ENCODE results near the gene ARL5B.
"Not testable (repeated sequence)": the region's sequence is repeated elsewhere in the genome, so short reads cannot be mapped to it uniquely, and the experiment has no call there.

The ARL5B gene

GRCh38 chr10:18659125-18659818 lies at the start of gene ARL5B:
ARL5B (plus strand) TSS chr10:18659431; CDS start chr10:18659638, 207 bp downstream.
- H3K27me3 ChIP-seq (ENCODE audit: control insufficient read depth, insufficient read depth, low read length) = no peaks in the 10 kb centered on the region
- no peaks in the 10 kb centered on the region; the same call in 1 of the 2 replicates for H3K36me3 ChIP-seq (ENCODE audit: control insufficient read depth, insufficient read depth, low read length)
- H3K9ac ChIP-seq (ENCODE audit: low read length) = peak within 1 kb of the TSS; percentile 94
- H3K9me3 ChIP-seq (ENCODE audit: control insufficient read depth, insufficient read depth, low read depth, low read length) = no peaks in the 10 kb centered on the region
- H3K4me3 ChIP-seq (ENCODE audit: low read depth, low read length) = peak within 1 kb of the TSS; percentile 91
- H3K4me1 ChIP-seq (ENCODE audit: control insufficient read depth, insufficient read depth, low read length) = peaks cover 11% of the 10 kb centered on the region
- H3K27ac ChIP-seq (ENCODE audit: low read depth, low read length) = peak within 1 kb of the TSS; percentile 92

- Histone ChIP-seq H3K27me3 (ENCODE audit: control insufficient read depth, insufficient read depth, low read length) (no peaks in the 10 kb centered on the region), H3K4me1 (ENCODE audit: control insufficient read depth, insufficient read depth, low read length) (peaks cover 6% of the 10 kb centered on the region; the same call in 1 of the 2 replicates), H3K4me3 (ENCODE audit: low read depth, low read length) (no peak overlapping the region), H3K36me3 (ENCODE audit: control insufficient read depth, insufficient read depth, low read length) (peaks cover 21% of the 10 kb centered on the region), H3K27ac (ENCODE audit: low read depth, low read length) (peak overlapping the region; percentile 30; the same call in 1 of the 2 replicates), H3K9me3 (ENCODE audit: control insufficient read depth, insufficient read depth, low read depth, low read length) (no peaks in the 10 kb centered on the region), H3K9ac (ENCODE audit: low read length) (no peak overlapping the region)
Measured at GRCh38 chr10:18610517-18610916, 48.7 kb upstream of the ARL5B start.

GRCh38 chr10:18611168-18611567 lies 48.1 kb upstream of the ARL5B start:
- Histone ChIP-seq H3K27ac (ENCODE audit: low read depth, low read length) (no peak overlapping the region), H3K9me3 (ENCODE audit: control insufficient read depth, insufficient read depth, low read depth, low read length) (no peaks in the 10 kb centered on the region), H3K9ac (ENCODE audit: low read length) (no peak overlapping the region), H3K36me3 (ENCODE audit: control insufficient read depth, insufficient read depth, low read length) (peaks cover 25% of the 10 kb centered on the region), H3K27me3 (ENCODE audit: control insufficient read depth, insufficient read depth, low read length) (no peaks in the 10 kb centered on the region), H3K4me3 (ENCODE audit: low read depth, low read length) (no peak overlapping the region), H3K4me1 (ENCODE audit: control insufficient read depth, insufficient read depth, low read length) (peaks cover 6% of the 10 kb centered on the region; the same call in 1 of the 2 replicates)

GRCh38 chr10:18615618-18616017 lies 43.6 kb upstream of the ARL5B start:
- H3K9ac ChIP-seq (ENCODE audit: low read length) = no peak overlapping the region
- peaks cover 34% of the 10 kb centered on the region; the same call in 1 of the 2 replicates for H3K36me3 ChIP-seq (ENCODE audit: control insufficient read depth, insufficient read depth, low read length)
- no peaks in the 10 kb centered on the region for H3K9me3 ChIP-seq (ENCODE audit: control insufficient read depth, insufficient read depth, low read depth, low read length)
- H3K27ac ChIP-seq (ENCODE audit: low read depth, low read length) = no peak overlapping the region
- H3K27me3 ChIP-seq (ENCODE audit: control insufficient read depth, insufficient read depth, low read length) = no peaks in the 10 kb centered on the region
- H3K4me1 ChIP-seq (ENCODE audit: control insufficient read depth, insufficient read depth, low read length) = peaks cover 2% of the 10 kb centered on the region; the same call in 1 of the 2 replicates
- H3K4me3 ChIP-seq (ENCODE audit: low read depth, low read length) = no peak overlapping the region

- Histone ChIP-seq H3K9me3 (ENCODE audit: control insufficient read depth, insufficient read depth, low read depth, low read length) (no peaks in the 10 kb centered on the region), H3K9ac (ENCODE audit: low read length) (no peak overlapping the region), H3K27me3 (ENCODE audit: control insufficient read depth, insufficient read depth, low read length) (no peaks in the 10 kb centered on the region), H3K4me3 (ENCODE audit: low read depth, low read length) (no peak overlapping the region), H3K27ac (ENCODE audit: low read depth, low read length) (no peak overlapping the region), H3K36me3 (ENCODE audit: control insufficient read depth, insufficient read depth, low read length) (peaks cover 41% of the 10 kb centered on the region), H3K4me1 (ENCODE audit: control insufficient read depth, insufficient read depth, low read length) (no peaks in the 10 kb centered on the region)
Measured at GRCh38 chr10:18616337-18616736, 42.9 kb upstream of the ARL5B start.

GRCh38 chr10:18619016-18619415 lies 40.2 kb upstream of the ARL5B start:
- no peak overlapping the region for H3K4me3 ChIP-seq (ENCODE audit: low read depth, low read length)
- H3K9ac ChIP-seq (ENCODE audit: low read length) = no peak overlapping the region
- no peak overlapping the region for H3K27ac ChIP-seq (ENCODE audit: low read depth, low read length)
- no peaks in the 10 kb centered on the region for H3K4me1 ChIP-seq (ENCODE audit: control insufficient read depth, insufficient read depth, low read length)
- peaks cover 29% of the 10 kb centered on the region for H3K36me3 ChIP-seq (ENCODE audit: control insufficient read depth, insufficient read depth, low read length)
- H3K9me3 ChIP-seq (ENCODE audit: control insufficient read depth, insufficient read depth, low read depth, low read length) = no peaks in the 10 kb centered on the region
- no peaks in the 10 kb centered on the region for H3K27me3 ChIP-seq (ENCODE audit: control insufficient read depth, insufficient read depth, low read length)

DNA sequence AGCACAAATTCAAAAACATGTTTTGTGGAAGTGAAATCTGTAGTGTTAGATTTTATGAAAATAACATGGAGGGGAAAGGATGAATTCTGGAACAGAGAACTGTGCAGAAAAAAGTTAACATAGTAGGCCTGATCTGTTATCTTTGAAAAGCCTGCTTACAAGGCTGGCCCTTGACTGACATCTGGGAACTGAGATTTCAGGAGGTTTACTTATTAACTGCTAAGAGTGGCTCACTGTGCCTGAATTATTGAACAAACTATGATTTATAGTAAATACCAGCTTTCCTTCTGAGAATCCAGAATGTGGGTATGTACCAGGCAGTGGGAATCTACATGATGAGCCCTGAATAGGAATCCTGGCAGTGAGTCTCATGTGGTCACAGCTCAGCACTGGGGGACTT lies 38.4 kb upstream of the ARL5B start:
- Histone ChIP-seq H3K9ac (ENCODE audit: low read length) (no peak overlapping the region), H3K27me3 (ENCODE audit: control insufficient read depth, insufficient read depth, low read length) (no peaks in the 10 kb centered on the region), H3K27ac (ENCODE audit: low read depth, low read length) (no peak overlapping the region), H3K4me3 (ENCODE audit: low read depth, low read length) (no peak overlapping the region), H3K9me3 (ENCODE audit: control insufficient read depth, insufficient read depth, low read depth, low read length) (no peaks in the 10 kb centered on the region), H3K36me3 (ENCODE audit: control insufficient read depth, insufficient read depth, low read length) (peaks cover 24% of the 10 kb centered on the region), H3K4me1 (ENCODE audit: control insufficient read depth, insufficient read depth, low read length) (no peaks in the 10 kb centered on the region)

DNA sequence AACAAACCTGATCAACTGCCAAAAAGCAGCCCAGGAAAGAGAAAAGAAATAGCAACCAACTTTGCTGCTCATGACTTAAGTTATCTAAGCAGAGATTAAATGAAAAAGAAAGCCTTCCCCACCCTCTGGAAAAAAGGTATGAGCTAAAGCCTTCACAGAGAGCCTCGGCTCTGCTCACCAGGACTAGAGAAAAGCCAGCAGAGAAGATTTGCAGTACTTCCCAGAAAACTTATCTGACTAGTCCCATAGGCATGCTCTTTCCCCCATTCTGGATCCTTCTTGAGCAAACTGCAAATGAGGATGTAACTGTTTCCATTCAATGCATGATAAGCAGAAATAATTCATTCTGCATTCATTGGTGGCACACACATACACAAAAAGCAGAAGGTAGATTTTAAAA lies 35.6 kb upstream of the ARL5B start:
- H3K4me1 ChIP-seq (ENCODE audit: control insufficient read depth, insufficient read depth, low read length); H3K9ac ChIP-seq (ENCODE audit: low read length); H3K9me3 ChIP-seq (ENCODE audit: control insufficient read depth, insufficient read depth, low read depth, low read length); H3K4me3 ChIP-seq (ENCODE audit: low read depth, low read length); H3K27me3 ChIP-seq (ENCODE audit: control insufficient read depth, insufficient read depth, low read length); H3K27ac ChIP-seq (ENCODE audit: low read depth, low read length): not testable (repeated sequence)
- H3K36me3 ChIP-seq (ENCODE audit: control insufficient read depth, insufficient read depth, low read length) = peaks cover 14% of the 10 kb centered on the region

DNA sequence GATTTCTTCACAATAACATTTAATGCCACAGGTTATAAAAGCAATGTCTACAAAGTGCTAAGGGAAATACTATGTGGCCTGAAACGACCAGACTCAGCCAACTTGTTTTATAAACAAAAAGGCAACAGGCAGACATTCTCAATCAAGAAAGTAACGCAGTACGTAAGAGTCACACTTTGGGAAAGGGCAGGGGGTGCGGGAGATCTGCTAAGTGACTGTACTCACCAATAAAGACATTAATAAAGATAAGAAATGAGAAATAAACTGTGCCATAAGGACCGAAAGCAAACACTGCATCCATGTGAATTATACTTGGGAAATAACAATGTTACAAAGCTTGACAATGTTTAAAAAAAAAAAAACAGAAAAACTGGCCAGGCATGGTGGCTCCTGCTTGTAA lies 33.3 kb upstream of the ARL5B start:
- no peak overlapping the region for H3K9ac ChIP-seq (ENCODE audit: low read length)
- peaks cover 8% of the 10 kb centered on the region for H3K36me3 ChIP-seq (ENCODE audit: control insufficient read depth, insufficient read depth, low read length)
- no peaks in the 10 kb centered on the region for H3K9me3 ChIP-seq (ENCODE audit: control insufficient read depth, insufficient read depth, low read depth, low read length)
- no peaks in the 10 kb centered on the region for H3K27me3 ChIP-seq (ENCODE audit: control insufficient read depth, insufficient read depth, low read length)
- 0 out of 2 replicates have a peak, but pooled peaks cover 7% of the 10 kb centered on the region for H3K4me1 ChIP-seq (ENCODE audit: control insufficient read depth, insufficient read depth, low read length)
- H3K4me3 ChIP-seq (ENCODE audit: low read depth, low read length) = no peak overlapping the region
- no peak overlapping the region for H3K27ac ChIP-seq (ENCODE audit: low read depth, low read length)

DNA sequence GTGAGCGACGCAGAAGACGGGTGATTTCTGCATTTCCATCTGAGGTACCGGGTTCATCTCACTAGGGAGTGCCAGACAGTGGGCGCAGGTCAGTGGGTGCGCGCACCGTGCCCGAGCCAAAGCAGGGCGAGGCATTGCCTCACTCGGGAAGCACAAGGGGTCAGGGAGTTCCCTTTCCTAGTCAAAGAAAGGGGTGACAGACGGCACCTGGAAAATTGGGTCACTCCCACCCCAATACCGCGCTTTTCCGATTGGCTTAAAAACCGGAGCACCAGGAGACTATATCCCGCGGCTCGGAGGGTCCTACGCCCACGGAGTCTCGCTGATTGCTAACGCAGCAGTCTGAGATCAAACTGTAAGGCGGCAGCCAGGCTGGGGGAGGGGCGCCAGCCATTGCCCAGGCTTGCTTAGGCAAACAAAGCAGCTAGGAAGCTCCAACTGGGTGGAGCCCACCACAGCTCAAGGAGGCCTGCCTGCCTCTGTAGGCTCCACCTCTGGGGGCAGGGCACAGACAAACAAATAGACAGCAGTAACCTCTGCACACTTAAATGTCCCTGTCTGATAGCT lies 31.7 kb upstream of the ARL5B start:
- Histone ChIP-seq H3K4me3 (ENCODE audit: low read depth, low read length) (peak overlapping the region; percentile 71), H3K9ac (ENCODE audit: low read length) (peak overlapping the region; percentile 78), H3K27ac (ENCODE audit: low read depth, low read length) (peak overlapping the region; percentile 68; the same call in 1 of the 2 replicates)
- H3K4me1 ChIP-seq (ENCODE audit: control insufficient read depth, insufficient read depth, low read length); H3K27me3 ChIP-seq (ENCODE audit: control insufficient read depth, insufficient read depth, low read length); H3K36me3 ChIP-seq (ENCODE audit: control insufficient read depth, insufficient read depth, low read length); H3K9me3 ChIP-seq (ENCODE audit: control insufficient read depth, insufficient read depth, low read depth, low read length): not testable (repeated sequence)

- H3K4me1 ChIP-seq (ENCODE audit: control insufficient read depth, insufficient read depth, low read length); H3K9ac ChIP-seq (ENCODE audit: low read length); H3K4me3 ChIP-seq (ENCODE audit: low read depth, low read length); H3K27ac ChIP-seq (ENCODE audit: low read depth, low read length); H3K36me3 ChIP-seq (ENCODE audit: control insufficient read depth, insufficient read depth, low read length); H3K9me3 ChIP-seq (ENCODE audit: control insufficient read depth, insufficient read depth, low read depth, low read length); H3K27me3 ChIP-seq (ENCODE audit: control insufficient read depth, insufficient read depth, low read length): not testable (repeated sequence)
Measured at GRCh38 chr10:18632500-18632899, 26.7 kb upstream of the ARL5B start.
